ENCODE results near the gene STEAP4. TPM values are rescaled to one million over a fixed set of nuclear protein-coding genes. Genes with fewer than 3 reads are reported as not detected.

Gene STEAP4
- total and polyA plus RNA-seq, 9 of the 15 experiments (the other 6 are each of a cell fraction or from before 2014, with no cell fraction given): 0.07 TPM; not detected in 8

GRCh38 chr7:88302486-88302885, 4.2 kb downstream of the STEAP4 start:
- no peak for FAIRE-seq
- BruUV-seq (replicated peaks): no TSS peak
- Histone ChIP-seq H3K4me1 (replicated peaks in 1 of 2; ENCODE audit: control insufficient read depth in 2 of 2, insufficient read depth in 2 of 2, low read length in 2 of 2) (peaks cover 0 to 3% of the 10 kb centered on the region in 2 experiments; a peak in 1 of 5 replicates), H3K4me3 (no peak overlapping the region), H3K9me3 (replicated peaks; ENCODE audit: control insufficient read depth, insufficient read depth, low read depth, low read length) (no peaks in the 10 kb centered on the region), H3K4me2 (ENCODE audit: insufficient read depth, low read length) (no peak overlapping the region), H2AFZ (ENCODE audit: low read depth, low read length) (no peak overlapping the region), H3K36me3 (ENCODE audit: control insufficient read depth, insufficient read depth, low read length) (no peaks in the 10 kb centered on the region), H3K9ac (ENCODE audit: insufficient read depth in 1 of 2, low read depth in 2 of 2, low read length in 2 of 2) (no peak overlapping the region), H3K27ac (ENCODE audit: extremely low read depth, low read depth, low read length) (no peak overlapping the region), H3K79me2 (ENCODE audit: control insufficient read depth, insufficient read depth, low read length) (no peaks in the 10 kb centered on the region), H3K9me1 (ENCODE audit: control insufficient read depth, insufficient read depth, low read length) (no peaks in the 10 kb centered on the region), H4K20me1 (replicated peaks; ENCODE audit: control insufficient read depth, insufficient read depth, low read length) (no peaks in the 10 kb centered on the region), H3K27me3 (ENCODE audit: control insufficient read depth in 2 of 2, insufficient read depth in 2 of 2, low read length in 2 of 2) (peaks cover 2 to 13% of the 10 kb centered on the region in 2 experiments; a peak in 3 of 5 replicates)
- no peak for DNase-seq (ENCODE audit: extremely low read depth in 1 of 4, low spot score in 3 of 4)
- ChIA-PET CTCF (ENCODE audit: low intra/inter-chr PET ratio) (no interaction called here), POLR2A (no interaction called here)
- ATAC-seq: no peak
- under 1% methylated on average over 6 of the region's 6 CpGs for WGBS (ENCODE audit: insufficient coverage, low coverage, missing lambda C conversion rate)
- TF ChIP-seq NCOA4 (IDR thresholded peaks at IDR 0.05; ENCODE audit: partially characterized antibody): no peak
- in situ Hi-C loops (cut with MboI): no loop called here
- intact Hi-C loops (cut with micrococcal nuclease): no loop called here

GRCh38 chr7:88301924-88302323, 4.8 kb downstream of the STEAP4 start:
- 0% methylated on average over 1 of the region's 1 CpG for WGBS (ENCODE audit: insufficient coverage, low coverage, missing lambda C conversion rate)
- in situ Hi-C loops (cut with MboI): no loop called here
- Histone ChIP-seq H3K4me3 (no peak overlapping the region), H3K4me2 (ENCODE audit: insufficient read depth, low read length) (no peak overlapping the region), H3K4me1 (replicated peaks in 1 of 2; ENCODE audit: control insufficient read depth in 2 of 2, insufficient read depth in 2 of 2, low read length in 2 of 2) (peaks cover 0 to 3% of the 10 kb centered on the region in 2 experiments; a peak in 1 of 5 replicates), H4K20me1 (replicated peaks; ENCODE audit: control insufficient read depth, insufficient read depth, low read length) (no peaks in the 10 kb centered on the region), H3K9ac (ENCODE audit: insufficient read depth in 1 of 2, low read depth in 2 of 2, low read length in 2 of 2) (no peak overlapping the region), H3K9me1 (ENCODE audit: control insufficient read depth, insufficient read depth, low read length) (no peaks in the 10 kb centered on the region), H3K27me3 (ENCODE audit: control insufficient read depth in 2 of 2, insufficient read depth in 2 of 2, low read length in 2 of 2) (peaks cover 0 to 8% of the 10 kb centered on the region in 2 experiments; a peak in 2 of 5 replicates), H3K9me3 (replicated peaks; ENCODE audit: control insufficient read depth, insufficient read depth, low read depth, low read length) (no peaks in the 10 kb centered on the region), H3K27ac (ENCODE audit: extremely low read depth, low read depth, low read length) (no peak overlapping the region), H2AFZ (ENCODE audit: low read depth, low read length) (no peak overlapping the region), H3K79me2 (ENCODE audit: control insufficient read depth, insufficient read depth, low read length) (no peaks in the 10 kb centered on the region), H3K36me3 (ENCODE audit: control insufficient read depth, insufficient read depth, low read length) (no peaks in the 10 kb centered on the region)
- POLR2A ChIA-PET: no interaction called here
- no peak for FAIRE-seq
- no peak for DNase-seq (ENCODE audit: extremely low read depth in 1 of 4, low spot score in 3 of 4)
- ATAC-seq: no peak
- intact Hi-C loops (cut with micrococcal nuclease): no loop called here
- no peak for TF ChIP-seq JUN (IDR thresholded peaks at IDR 0.05; ENCODE audit: borderline replicate concordance, low read depth, low read length)
- no peak for TF ChIP-seq JUN (CRISPR knock-in tag; IDR thresholded peaks at IDR 0.05; ENCODE audit: borderline replicate concordance)
- TF ChIP-seq IFI16 (CRISPR knock-in tag; IDR thresholded peaks at IDR 0.05): no peak
- TF ChIP-seq SIX5 (IDR thresholded peaks at IDR 0.05; ENCODE audit: borderline replicate concordance in 1 of 2, insufficient read depth in 1 of 2, low read depth in 1 of 2, low read length in 2 of 2): no peak
- no peak for TF ChIP-seq MBD2 (IDR thresholded peaks at IDR 0.05; ENCODE audit: borderline replicate concordance, low read depth)
- TF ChIP-seq GMEB1 (CRISPR knock-in tag; IDR thresholded peaks at IDR 0.05): no peak
- TF ChIP-seq, protein P1, sequence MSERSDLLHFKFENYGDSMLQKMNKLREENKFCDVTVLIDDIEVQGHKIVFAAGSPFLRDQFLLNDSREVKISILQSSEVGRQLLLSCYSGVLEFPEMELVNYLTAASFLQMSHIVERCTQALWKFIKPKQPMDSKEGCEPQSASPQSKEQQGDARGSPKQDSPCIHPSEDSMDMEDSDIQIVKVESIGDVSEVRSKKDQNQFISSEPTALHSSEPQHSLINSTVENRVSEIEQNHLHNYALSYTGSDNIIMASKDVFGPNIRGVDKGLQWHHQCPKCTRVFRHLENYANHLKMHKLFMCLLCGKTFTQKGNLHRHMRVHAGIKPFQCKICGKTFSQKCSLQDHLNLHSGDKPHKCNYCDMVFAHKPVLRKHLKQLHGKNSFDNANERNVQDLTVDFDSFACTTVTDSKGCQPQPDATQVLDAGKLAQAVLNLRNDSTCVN (CRISPR knock-in tag; IDR thresholded peaks at IDR 0.05): no peak
- TF ChIP-seq ZNF511 (CRISPR knock-in tag; IDR thresholded peaks at IDR 0.05): no peak
- TF ChIP-seq, protein P2, sequence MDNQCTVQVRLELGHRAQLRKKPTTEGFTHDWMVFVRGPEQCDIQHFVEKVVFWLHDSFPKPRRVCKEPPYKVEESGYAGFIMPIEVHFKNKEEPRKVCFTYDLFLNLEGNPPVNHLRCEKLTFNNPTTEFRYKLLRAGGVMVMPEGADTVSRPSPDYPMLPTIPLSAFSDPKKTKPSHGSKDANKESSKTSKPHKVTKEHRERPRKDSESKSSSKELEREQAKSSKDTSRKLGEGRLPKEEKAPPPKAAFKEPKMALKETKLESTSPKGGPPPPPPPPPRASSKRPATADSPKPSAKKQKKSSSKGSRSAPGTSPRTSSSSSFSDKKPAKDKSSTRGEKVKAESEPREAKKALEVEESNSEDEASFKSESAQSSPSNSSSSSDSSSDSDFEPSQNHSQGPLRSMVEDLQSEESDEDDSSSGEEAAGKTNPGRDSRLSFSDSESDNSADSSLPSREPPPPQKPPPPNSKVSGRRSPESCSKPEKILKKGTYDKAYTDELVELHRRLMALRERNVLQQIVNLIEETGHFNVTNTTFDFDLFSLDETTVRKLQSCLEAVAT (IDR thresholded peaks at IDR 0.05): no peak
- CTCF ChIA-PET (ENCODE audit: low intra/inter-chr PET ratio): no interaction called here
- BruUV-seq (replicated peaks): no TSS peak
